ENCODE measurements around the gene TAF6.

The TAF6 gene

DNA sequence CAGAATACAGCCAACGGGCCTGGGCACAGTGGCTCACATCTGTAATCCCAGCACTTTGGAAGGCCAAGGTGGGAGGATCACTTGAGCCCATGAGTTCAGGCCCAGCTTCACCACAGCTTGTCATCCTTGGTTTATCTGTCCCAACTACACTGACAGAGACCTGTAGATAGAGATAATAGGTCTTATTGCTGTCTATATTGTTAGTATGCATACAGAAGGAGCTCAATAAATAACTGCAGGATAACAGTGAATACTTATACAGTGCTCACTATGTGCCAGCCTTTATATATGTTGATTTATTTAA, 1.5 kb upstream of the TAF6 start:
- DNase-seq, result no peak

DNA sequence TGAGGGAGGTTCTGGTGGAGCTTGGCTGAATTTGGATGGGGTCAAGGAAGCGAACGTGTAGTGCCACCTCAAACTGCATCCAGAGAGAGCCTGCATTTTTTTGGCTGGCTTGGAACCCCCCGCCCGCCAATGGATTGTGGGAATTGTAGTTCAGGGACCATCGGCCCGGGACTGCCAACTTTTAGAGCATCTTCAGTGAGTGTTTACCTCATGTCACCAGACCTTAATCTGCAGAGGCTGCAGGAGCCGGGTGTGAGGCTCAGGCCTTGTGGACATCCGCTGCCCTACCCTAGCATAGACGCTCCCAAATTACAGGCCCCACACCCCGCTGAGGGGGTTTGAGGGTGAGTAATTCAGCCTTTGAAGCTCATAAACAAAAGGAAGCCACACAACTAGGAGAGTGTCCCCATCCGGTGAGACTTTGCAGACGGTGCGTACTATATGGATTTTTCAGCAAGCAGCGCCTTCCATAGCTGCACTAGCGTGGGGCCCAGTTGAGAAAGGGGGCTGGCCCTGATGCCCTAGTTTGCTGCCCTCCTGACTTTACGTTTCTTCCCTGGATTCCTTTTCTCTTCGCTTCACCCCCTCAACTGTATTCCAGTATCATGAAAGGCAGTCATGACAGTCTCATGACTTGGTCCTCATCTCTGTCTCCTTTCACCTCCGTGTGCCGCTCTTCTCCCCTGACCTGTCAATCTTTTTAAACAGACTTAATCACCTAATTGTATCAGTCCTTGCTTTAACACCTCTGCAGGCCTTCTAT, 993 bp upstream of the TAF6 start:
- DNase-seq, result peak; percentile 90

DNA sequence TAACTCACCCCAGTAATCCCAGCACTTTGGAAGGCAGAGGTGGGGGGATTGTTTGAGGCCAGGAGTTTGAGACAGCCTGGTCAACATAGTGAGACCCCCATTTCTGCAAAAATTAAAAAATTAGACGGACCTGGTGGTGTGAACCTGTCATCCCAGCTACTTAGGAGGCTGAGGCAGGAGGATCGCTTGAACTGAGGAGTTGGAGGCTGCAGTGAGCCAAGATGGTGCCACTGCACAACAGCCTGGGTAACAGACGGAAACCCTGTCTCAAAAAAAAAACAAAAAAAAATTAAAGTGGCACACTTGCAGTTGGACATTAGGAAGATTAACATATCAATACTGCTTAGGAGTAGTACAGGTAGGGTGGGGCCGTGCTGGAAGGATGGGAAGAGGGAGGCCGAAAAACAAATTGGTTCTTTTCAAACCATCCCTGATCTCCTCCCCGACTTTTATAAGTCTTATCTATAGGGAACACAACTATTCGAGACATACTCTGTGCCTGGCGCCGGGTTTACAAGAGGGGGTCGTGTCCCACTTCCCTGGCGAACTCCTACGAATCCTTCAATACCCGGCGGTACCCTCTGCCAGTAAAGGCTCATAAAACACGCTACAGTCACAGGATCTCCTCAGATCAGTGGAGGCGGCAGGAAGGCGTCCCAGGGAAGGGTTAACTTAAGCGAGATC, 628 bp downstream of the TAF6 start:
- no peak for DNase-seq

DNA sequence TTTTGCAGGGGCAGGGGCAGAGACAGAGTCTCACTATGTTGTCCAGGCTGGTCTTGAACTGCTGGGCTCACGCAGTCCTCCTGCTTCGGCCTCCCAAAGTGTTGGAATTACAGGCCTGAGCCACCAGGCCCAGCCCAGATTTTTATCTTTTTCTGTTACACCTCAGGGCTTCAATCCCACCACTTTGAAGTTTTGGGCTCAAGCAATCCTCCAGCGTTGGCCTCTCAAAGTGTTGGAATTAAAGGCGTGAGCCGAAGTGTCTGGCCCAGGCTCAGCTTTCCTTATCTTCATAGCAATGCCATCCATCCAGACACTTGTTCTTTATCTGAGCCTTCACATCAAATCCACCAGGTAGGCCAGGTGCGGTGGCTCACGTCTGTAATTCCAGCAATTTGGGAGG, 4.1 kb downstream of the TAF6 start:
- DNase-seq, result no peak

DNA sequence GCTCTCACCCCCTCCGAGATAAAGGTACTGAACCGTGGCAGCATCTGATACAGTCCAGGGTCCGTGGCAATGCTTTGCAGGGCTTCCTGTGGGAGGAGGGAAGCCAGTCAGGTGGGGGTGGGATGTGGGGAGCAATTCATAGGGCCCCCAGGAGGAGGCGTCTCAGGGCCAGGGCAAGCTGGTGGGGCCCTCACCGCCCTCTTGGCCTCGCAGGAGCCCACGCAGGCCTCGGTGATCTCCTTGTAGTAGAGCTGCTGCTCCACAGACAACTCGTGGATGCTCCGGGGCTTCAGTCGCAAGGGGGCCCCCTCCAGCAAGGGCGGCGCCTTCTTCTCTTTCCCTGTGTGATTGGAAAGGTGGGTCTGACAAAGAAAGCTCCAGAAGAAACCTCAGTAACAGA, 7.2 kb downstream of the TAF6 start:
- DNase-seq, result no peak

DNA sequence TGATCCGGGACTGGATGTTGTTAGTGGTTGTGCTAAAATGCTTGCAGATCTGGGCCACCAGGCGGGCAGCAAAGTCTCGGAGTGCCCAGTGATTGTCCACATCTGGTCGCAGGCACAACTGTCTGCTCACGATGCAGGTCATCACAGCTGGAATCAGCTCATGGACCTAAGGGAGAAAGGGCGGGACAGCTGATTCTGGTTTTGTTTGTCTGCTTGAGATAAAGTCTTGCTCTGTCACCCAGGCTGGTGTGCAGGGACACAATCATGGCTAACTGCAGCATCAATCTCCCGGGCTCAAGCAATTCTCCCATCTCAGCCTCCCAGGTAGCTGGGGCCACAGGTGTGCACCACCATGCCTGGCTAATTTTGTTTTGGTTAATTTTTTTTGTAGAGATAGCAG, 8.0 kb downstream of the TAF6 start:
- DNase-seq, result no peak

DNA sequence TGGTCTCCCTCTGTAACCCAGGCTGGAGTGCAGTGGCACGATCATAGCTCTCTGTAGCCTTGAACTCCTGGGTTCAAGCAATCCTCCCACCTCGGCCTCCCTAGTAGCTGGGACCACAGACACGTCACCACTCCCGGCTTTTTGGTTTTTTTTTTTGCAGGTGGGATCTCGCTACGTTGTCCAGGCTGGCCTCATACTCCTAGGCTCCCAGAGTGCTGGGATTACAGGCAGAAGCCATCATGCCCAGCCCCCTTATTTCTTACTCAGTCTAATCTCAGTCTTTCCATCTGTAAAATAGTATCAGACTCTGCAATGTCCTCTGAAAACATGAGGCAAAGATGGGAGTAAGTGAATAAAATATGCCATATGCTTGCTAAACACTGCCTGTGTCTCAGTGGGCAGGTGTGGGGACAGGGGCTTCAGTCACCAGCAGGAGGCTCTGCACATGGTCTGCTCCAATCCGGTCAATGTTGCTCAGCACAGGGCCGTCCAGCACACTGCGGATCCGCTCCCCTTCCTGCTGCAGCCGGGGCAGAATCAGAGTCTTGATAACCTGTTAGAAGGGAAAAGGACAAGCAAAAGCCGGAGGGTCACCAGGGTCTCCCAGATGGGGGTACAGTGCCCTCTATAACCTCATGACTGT, 9.5 kb downstream of the TAF6 start:
- DNase-seq, result no peak

DNA sequence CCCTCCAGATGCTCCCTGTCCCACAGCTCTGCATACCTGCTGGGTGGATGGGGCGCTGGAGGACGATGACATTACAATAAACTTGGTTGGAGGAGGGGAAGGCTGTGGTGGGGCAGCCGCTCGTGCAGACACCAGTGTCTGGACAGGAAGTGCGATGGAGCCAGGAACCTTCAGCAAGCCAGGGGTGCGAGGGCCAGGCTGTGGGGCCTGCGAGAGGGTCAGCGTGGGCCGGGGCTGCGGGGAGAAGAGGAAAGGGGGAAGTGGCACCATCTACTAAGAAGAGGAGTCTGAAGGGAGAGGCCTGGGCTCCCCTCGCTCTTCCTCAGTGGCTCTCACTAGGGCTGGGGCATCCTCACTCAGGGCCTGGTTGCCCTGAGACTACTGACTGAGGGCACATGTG, 11.3 kb downstream of the TAF6 start:
- DNase-seq, result no peak

DNA sequence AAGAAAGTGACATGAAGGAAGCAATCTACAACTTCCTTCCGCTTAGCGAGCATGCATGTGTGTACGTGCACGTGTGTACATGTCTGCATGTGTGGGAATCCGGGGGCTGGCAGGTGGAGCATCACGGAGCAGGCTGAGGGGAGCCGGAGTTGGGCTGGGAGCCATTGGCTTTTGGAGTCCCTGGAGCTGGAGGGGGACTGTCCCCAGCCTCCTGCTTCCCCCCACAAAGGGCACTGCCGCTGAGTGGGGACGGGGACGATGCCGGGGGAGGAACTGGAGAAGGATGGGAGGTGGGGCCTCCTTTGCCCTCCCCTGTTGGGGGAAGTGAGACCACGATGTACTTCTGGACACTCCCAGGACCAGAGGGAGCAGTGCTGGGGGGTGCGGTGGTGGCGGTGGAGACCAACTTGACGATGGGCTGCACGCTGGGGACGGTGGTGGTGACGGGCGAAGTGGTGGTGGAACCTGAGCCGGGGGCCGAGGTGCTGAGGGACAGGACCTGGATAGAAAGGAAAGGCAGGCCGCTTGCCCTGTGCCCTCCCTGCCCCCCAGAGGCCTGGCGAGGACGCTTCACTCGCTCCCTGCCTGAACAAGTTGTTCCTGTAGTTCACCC, 11.9 kb downstream of the TAF6 start:
- no peak for DNase-seq

DNA sequence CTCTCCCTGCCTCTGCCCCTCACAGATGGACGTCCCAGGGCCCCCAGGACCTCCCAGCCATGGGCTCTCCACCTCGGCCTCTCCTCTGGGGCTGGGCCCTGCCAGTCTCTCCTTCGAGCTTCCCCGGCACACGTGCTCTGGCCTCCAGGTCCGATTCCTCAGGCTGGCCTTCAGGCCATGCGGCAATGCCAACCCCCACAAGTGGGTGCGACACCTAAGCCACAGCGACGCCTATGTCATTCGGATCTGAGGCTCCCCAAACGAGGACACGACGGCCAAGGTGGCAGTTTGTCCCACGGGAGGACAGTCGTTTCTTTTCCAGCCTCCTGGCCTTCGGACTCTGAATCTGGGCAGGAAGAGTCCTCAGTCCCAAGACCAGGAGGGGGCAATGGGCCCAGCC, 12.5 kb downstream of the TAF6 start:
- no peak for DNase-seq

DNA sequence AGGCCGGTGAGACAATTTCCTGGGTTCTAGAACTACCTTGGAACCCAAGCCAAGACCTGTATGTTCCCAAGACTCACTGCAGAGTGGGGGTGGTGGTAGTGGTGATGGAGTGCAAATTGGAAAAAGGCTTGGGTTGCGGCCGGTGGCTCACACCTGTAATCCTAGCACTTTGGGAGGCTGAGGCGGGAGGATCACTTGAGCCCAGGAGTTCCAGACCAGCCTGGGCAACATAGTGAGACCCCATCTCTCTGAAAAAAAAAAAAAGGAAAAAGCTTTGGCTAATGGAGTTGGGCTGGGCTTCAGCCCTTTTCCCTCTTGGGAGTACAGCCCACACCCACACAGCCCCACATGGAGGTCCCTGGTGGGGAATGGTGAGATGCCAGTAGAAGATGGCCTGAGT, 13.6 kb downstream of the TAF6 start:
- DNase-seq, result no peak

DNA sequence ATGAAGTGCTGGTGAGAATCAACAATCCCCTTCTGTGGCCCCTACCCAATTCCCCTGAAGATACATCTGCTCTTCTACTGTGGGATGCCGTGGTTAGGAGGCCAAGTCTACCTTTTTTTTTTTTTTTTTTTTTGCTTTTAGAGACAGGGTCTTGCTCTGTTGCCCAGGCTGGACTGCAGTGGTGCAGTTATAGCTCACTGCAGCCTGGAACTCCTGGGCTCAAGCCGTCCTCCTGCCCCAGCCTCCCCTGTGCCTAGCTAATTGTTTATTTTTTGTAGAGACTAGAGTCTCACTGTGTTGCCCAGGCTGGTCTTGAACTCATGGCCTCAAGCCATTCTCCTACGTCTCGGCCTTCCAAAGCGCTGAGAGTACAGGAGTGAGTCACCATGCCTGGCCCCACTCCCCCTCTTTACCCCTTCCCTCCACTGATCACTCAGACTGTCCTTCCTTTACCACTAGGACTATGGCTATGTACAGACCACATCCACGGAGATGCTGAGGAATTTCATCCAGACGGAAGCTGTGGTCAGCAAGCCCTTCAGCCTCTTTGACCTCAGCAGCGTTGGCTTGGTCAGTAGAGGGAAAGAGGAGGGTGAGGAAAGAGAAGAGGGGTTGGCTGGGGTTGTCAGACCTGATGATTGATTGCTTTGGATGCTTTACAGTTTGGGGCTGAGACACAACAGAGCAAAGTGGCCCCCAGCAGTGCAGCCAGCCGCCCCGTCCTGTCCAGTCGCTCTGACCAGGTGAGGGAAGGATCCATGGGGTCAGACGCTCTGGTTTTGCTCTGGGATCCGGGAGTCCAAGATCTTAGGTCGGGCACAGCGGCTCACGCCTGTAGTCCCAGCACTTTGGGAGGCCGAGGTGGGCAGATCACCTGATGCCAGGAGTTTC, 16.0 kb downstream of the TAF6 start:
- no peak for DNase-seq

DNA sequence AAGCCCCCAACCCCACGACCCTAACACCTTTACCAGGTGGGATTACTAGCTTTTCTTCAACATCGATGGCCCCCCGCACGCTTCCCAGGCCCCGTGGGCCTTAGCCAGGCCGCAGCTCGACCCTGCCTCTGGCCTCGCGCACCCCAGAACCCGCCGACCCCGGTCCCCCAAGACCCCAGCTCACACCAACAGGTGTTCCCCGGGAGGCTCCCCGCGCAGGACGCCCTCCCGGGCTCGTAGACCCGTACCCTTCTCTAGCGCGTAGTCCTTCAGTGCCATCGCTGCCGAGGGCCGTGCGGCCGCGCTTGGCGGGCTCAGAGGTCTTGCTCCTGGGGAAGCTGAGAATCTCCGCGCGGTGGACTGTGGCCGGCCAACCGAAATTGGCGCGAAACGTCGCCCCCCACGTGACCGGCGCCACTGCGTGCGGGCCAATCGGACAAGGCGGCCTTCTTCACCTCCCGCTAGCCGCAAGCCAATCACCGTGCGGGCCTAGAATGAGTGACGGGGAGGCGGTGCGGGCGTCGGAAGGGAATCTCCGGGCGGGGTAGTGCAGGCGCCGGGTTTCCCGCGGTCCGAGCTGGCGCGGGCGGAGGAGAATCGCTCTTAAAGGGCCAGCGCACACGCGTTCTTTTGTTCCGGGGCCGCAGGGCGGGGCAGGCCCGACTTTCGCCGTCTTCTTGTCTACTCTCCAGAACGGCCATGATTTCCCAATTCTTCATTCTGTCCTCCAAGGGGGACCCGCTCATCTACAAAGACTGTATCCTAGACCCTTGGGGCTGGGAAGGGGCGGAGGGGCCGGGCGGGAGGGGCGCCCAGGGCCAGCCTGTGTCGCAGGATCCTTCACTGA, 17.9 kb downstream of the TAF6 start, which contains the start of the genes AP4M1 and MCM7:
AP4M1 (plus strand) TSS at position 628 of the 847 bp plus-strand sequence; CDS start at position 700, 72 bp downstream.
MCM7 (minus strand) TSS at position 382 of the 847 bp plus-strand sequence; CDS start at position 279, 103 bp downstream.
- peak; percentile 99 for DNase-seq

DNA sequence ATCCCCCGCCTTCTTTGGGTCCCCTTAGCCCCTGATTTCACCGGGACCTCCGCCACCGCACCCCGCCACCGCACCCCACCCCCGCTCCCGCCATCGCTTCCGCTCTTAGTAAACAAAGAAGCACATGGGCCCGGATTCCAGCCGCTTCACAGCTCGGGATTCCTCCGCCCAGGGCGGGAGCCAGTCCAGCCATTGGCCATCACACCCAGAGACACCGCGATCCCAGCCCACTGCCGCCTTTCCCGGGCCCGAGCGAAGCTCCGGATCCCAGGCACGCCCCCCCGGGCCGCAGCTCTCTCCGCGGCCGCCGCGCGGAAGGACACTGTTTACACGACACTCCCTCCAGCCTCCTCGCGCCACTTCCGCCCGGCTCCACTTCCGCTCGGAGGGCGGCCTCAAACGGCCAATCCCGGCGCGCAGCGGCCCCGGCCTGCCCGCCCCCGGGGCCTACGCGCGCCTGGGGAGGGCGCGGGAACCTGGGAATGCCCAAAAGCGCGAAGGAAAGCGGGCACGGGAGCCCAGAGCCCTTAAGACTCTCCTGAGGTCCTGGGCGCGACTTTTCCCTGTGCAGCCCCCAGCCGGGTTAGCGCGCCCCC, 18.6 kb downstream of the TAF6 start:
- peak; percentile 95 for DNase-seq

DNA sequence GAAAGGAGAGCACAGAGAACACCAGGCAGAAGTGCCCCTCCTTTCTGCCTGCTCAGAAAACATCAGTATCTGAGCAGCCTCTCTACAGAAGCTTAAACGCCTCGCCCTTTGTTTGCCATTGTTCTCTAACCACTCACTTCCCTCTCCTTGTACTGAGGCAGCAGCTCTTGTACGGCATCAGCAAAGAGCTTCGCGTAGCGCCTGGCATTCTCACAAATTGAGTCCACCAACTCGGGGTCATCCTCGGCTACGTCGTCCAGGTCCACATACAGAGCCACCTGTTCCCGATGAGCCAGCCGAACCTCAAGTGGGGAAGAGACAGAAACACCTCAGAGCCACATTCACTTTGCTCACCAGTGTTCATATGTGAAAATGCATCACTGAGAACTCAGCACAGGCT, 19.7 kb downstream of the TAF6 start:
- DNase-seq, result no peak

DNA sequence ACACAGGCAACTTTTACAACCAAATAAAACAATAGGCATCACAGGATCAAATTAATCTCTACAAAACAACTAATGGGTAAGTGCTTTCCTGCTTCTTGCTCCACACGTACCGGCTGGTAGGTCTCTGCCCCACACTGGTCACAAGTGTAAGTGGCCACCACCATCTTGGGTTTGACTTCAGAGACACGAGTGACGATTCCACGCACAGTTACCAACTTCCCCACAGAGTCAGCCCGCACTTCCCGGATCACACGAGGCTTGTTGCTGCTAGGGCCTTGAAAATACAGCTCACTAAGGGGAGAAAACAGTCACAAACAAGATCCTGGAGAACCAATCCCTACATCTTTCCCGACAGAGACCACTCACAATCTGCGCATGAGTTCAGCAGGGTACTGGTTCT, 20.2 kb downstream of the TAF6 start:
- no peak for DNase-seq

DNA sequence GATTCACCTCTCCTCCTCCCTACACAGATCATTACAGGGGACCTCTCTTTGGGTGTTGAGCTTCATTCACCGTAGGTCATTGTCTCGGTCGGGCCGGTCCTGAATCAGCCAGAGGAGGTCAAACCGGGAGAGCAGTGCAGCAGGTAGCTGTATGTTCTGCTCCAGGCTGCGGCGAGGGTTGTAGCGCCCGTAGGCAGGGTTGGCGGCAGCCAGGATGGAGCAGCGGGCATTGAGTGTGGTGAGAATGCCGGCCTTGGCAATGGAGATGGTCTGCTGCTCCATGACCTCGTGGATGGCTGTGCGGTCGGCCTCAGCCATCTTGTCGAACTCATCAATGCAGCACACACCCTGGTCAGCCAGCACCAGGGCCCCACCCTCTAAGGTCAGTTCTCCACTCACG, 23.5 kb downstream of the TAF6 start:
- no peak for DNase-seq

DNA sequence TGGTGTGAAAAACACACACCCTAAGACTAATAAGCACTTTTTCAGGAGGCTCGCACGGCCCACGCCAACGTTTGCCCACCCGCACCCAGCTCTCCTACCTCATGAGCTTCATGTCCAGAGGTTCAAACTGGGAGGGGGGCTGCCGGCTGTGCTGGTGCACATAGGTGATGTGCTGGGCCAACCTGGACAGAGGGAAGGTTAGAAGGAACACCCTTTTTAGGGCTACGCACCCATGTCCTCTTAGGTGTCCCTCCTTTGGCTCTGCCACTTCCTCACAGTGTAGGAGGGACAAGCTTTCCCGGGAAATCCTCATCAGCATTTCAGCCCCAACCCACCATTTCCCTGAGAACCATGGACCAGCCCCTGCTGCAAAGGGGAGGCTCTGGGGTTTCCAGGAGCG, 23.9 kb downstream of the TAF6 start:
- no peak for DNase-seq

DNA sequence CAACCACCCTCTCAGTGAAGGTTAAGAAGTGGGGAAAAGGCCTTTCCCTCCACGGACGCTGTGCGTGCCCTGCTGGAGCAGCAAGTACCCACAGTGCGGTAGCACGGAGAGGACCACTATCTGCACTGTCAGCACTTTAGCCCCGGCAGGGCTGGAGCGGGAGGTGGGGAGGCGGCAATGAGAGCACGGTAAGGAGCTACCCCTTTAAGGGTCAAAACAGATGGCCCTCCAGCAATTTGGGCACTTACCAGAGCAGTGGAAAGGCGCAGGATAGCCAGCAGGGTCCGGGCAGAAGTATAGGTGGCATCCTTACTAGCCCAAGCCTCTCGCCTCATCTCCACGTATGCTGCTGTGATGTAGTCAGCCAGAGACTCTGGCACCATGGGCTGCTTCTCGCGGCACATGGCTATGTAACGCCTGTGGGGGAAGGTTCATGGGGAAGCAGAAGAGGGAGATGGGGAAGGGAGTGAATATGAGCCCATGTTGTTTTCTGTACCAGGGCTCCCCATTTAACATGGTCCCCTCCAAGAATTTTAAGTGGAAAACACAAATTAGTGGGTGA, 25.2 kb downstream of the TAF6 start:
- no peak for DNase-seq

DNA sequence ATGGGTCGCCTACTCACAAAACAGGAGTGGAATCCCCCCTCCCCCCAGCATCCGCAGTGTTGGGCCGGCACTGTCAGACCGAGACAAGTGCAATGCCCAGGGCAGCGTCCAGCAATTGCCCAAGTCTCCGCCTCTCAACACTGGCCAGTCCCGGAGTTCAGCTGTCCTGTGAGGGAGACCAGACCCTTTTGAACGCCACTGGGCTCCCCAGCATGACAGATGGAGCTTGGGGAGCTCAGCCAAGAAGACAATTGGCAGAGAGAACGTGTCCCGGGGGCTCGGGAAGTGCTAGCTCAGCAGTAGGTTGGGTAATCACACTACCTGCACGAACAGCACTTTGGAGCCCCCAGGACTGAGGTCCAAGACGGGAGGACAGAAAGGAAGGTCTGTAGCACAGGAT, 25.7 kb downstream of the TAF6 start:
- DNase-seq, result no peak

DNA sequence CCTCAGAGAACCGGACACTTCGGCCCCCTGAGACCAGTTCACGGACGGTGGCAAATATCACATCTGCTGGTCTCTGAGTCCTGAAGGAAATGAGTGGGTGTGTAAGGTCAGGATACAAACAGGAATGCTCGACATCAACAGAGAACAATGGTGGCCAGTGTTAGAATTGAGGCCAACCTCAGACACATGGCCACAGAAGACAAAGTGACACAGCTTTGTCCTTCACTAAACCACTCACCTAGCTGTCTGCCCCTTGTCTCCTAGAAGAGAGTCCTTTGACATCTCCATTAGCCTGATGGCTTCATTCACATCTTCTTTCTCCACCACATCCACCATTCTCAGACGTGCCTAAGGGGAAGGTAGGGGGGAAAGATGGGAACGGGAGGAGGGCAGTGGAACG, 26.1 kb downstream of the TAF6 start:
- no peak for DNase-seq

Measured in activated effector memory CD4-positive, alpha-beta T cell treated with anti-CD3 and anti-CD28 coated beads, Interleukin-2, amount 50 U/mL, for 16 hours (primary cell).